Endothelial cell of umbilical vein (primary cell): ENCODE data around the gene SMTNL1. TPM values are rescaled to one million over a fixed set of nuclear protein-coding genes. Genes with fewer than 3 reads are reported as not detected.
A peak's percentile ranks its signal among the peaks of the same experiment; 100 is the strongest.

Source experiments
- BruUV-seq: library from RNA; stranded (reverse); fragments of 400-500 nt; replicated peaks from 2 replicates; lab custom pipeline; 2021; lab: Mats Ljungman, UMichigan
- CTCF ChIA-PET: fragments of 300-600, 350-600 bp; sonication (Branson Sonifier 250); formaldehyde crosslinking; loops from one replicate; lab custom pipeline; 2021; ENCODE audit warnings: antibody characterized with exemption, inconsistent platforms; lab: Charles Lee
- POLR2A ChIA-PET: fragments of 300-600, 350-600 bp; sonication (Branson Sonifier 250); formaldehyde crosslinking; loops from one replicate; lab custom pipeline; 2021; ENCODE audit warnings: antibody characterized with exemption, inconsistent platforms; lab: Charles Lee
- DNase-seq: peaks from one replicate; pipeline ENCODE4 v3.0.0-alpha.2; 2011; ENCODE audit warnings: low read depth, low spot score
- FAIRE-seq: peaks from 2 replicates; lab custom pipeline; 2011; peaks lifted over from hg19 to GRCh38; lab: Jason Lieb, UNC
- H2AFZ ChIP-seq: 2 replicates; pipeline ENCODE4 v1.6.0; 2012; ENCODE audit warnings: low read depth, low read length, control low read depth, inconsistent platforms
- H3K27ac ChIP-seq: 2 replicates; pipeline ENCODE4 v1.5.1; 2011; ENCODE audit warnings: low read depth, mild to moderate bottlenecking, control low read depth, low read length, moderate library complexity; ENCODE audit not compliant: insufficient read depth
- H3K27me3 ChIP-seq, 2 experiments: 2 replicates each; pipeline versions ENCODE4 v1.6.0 to v1.6.1; 2011; ENCODE audit warnings: low read length in 2 of 2, mixed read lengths in 1 of 2; ENCODE audit not compliant: control insufficient read depth in 2 of 2, insufficient read depth in 2 of 2
- H3K36me3 ChIP-seq, 2 experiments: 2 replicates in 1 of 2; 3 replicates in 1 of 2; pipeline ENCODE4 v1.5.1; 2011; ENCODE audit warnings: low read length in 2 of 2, mild to moderate bottlenecking in 1 of 2, moderate library complexity in 1 of 2; ENCODE audit not compliant: control insufficient read depth in 2 of 2, insufficient read depth in 2 of 2; ENCODE audit errors: extremely low read depth in 1 of 2
- H3K4me1 ChIP-seq: 3 replicates; pipeline ENCODE4 v1.5.1; 2011; ENCODE audit warnings: mild to moderate bottlenecking, low read length; ENCODE audit not compliant: control insufficient read depth, insufficient read depth; ENCODE audit errors: extremely low read depth
- H3K4me2 ChIP-seq: 2 replicates; pipeline ENCODE4 v1.6.1; 2011; ENCODE audit warnings: low read length, control low read depth, mixed read lengths; ENCODE audit not compliant: insufficient read depth
- H3K4me3 ChIP-seq, 3 experiments: fragments of 200-600 bp in 1 of 3; sonication (generic), shearing (Covaris generic) in 1 of 3; replicated peaks in 1 of 3; 2 replicates each; pipeline ENCODE4 v1.5.1; 2011 to 2016; ENCODE audit warnings: control low read depth in 3 of 3, low read length in 3 of 3, mild to moderate bottlenecking in 2 of 3, inconsistent platforms in 1 of 3, low read depth in 1 of 3, moderate library complexity in 1 of 3; ENCODE audit not compliant: insufficient read depth in 1 of 3
- H3K79me2 ChIP-seq: 2 replicates; pipeline ENCODE4 v1.6.0; 2012; ENCODE audit warnings: low read length, inconsistent platforms; ENCODE audit not compliant: control insufficient read depth, insufficient read depth
- H3K9ac ChIP-seq: replicated peaks from 2 replicates; pipeline ENCODE3; 2011; ENCODE audit warnings: low read length, control low read depth; ENCODE audit not compliant: insufficient read depth; ENCODE audit errors: extremely low read depth
- H3K9me1 ChIP-seq: replicated peaks from 3 replicates; pipeline ENCODE4 v1.6.0; 2011; ENCODE audit warnings: mild to moderate bottlenecking, low read length; ENCODE audit not compliant: control insufficient read depth, insufficient read depth; ENCODE audit errors: extremely low read depth
- H3K9me3 ChIP-seq: replicated peaks from 2 replicates; pipeline ENCODE4 v1.5.1; 2012; ENCODE audit warnings: low read length, inconsistent platforms; ENCODE audit not compliant: control insufficient read depth, insufficient read depth
- H4K20me1 ChIP-seq: replicated peaks from 2 replicates; pipeline ENCODE3; 2011; ENCODE audit warnings: mild to moderate bottlenecking, low read length; ENCODE audit not compliant: control insufficient read depth, insufficient read depth; ENCODE audit errors: extremely low read depth
- EZH2 ChIP-seq: IDR thresholded peaks from 2 replicates; pipeline ENCODE4 v1.6.1; 2012; ENCODE audit warnings: borderline replicate concordance, low read depth, mild to moderate bottlenecking, moderate library complexity, low read length, inconsistent platforms; ENCODE audit not compliant: severe bottlenecking
- FOS ChIP-seq: IDR thresholded peaks from 2 replicates; pipeline ENCODE4 v1.6.1; 2011; ENCODE audit warnings: mild to moderate bottlenecking, low read length, moderate library complexity, borderline replicate concordance; ENCODE audit not compliant: insufficient read depth
- GATA2 ChIP-seq: IDR thresholded peaks from 2 replicates; pipeline ENCODE4 v1.7.0; 2011; ENCODE audit warnings: low read depth, mild to moderate bottlenecking, moderate library complexity, mixed read lengths, low read length; ENCODE audit not compliant: insufficient read length, insufficient read depth
- JUN ChIP-seq: IDR thresholded peaks from 2 replicates; pipeline ENCODE4 v1.6.1; 2011; ENCODE audit warnings: borderline replicate concordance, low read depth; ENCODE audit not compliant: insufficient read length, insufficient read depth
- MYC ChIP-seq: IDR thresholded peaks from one replicate; pipeline ENCODE4 v1.6.1; 2011; ENCODE audit warnings: mild to moderate bottlenecking, low read depth, low read length
- POLR2A ChIP-seq: IDR thresholded peaks from 2 replicates; pipeline ENCODE4 v1.6.1; 2012; ENCODE audit warnings: low read depth, mild to moderate bottlenecking, control low read depth, low read length
- POLR2AphosphoS5 ChIP-seq: IDR thresholded peaks from 2 replicates; pipeline ENCODE4 v1.6.1; 2012; ENCODE audit warnings: low read depth, mild to moderate bottlenecking, control low read depth, low read length, moderate library complexity; ENCODE audit not compliant: insufficient read depth
- dilution Hi-C: fragments of 300-500 bp; cut with MboI; formaldehyde crosslinking; loops from one replicate; pipeline ENCODE4 v1.15.0; 2019; ENCODE audit warnings: low sequenced_read_pairs; ENCODE audit not compliant: extremely low pct_ligation_motif_present
- intact Hi-C: fragments of 100-400 bp; cut with micrococcal nuclease; formaldehyde crosslinking; loops from one replicate; pipeline ENCODE4 v1.10.0; 2022
- polyA plus RNA-seq, 4 experiments: library from polyadenylated mRNA; depleted of rRNA in 3 of 4; stranded (reverse) in 3 of 4; unstranded in 1 of 4; fragments of >200 nt; gene quantifications; 2 replicates each; pipeline versions ENCODE4 v1.2.1 to v1.2.3, GENCODE V29; 2011 to 2012; ENCODE audit warnings: missing spikeins in 1 of 4
- total RNA-seq: library from RNA; stranded (reverse); gene quantifications from 2 replicates; pipeline ENCODE4 v1.2.3, GENCODE V29; 2021
- TF ChIP-seq, protein P1 (sequence below): IDR thresholded peaks from 2 replicates; pipeline ENCODE4 v1.6.1; 2011; ENCODE audit not compliant: insufficient read depth, insufficient read length
- TF ChIP-seq, protein P2 (sequence below), 2 donors: IDR thresholded peaks; 1 replicate in 1 of 2; 2 replicates in 1 of 2; pipeline ENCODE4 v1.5.1; 2011; ENCODE audit warnings: low read length in 2 of 2, mild to moderate bottlenecking in 2 of 2, moderate library complexity in 2 of 2, control low read depth in 1 of 2, inconsistent platforms in 1 of 2, low read depth in 1 of 2; ENCODE audit not compliant: insufficient read depth in 1 of 2; ENCODE audit errors: extremely low read depth in 1 of 2

The SMTNL1 gene
- total and polyA plus RNA-seq, 2 donors (not counting 3 experiments of a cell fraction or from before 2014, with no cell fraction given): not detected

DNA sequence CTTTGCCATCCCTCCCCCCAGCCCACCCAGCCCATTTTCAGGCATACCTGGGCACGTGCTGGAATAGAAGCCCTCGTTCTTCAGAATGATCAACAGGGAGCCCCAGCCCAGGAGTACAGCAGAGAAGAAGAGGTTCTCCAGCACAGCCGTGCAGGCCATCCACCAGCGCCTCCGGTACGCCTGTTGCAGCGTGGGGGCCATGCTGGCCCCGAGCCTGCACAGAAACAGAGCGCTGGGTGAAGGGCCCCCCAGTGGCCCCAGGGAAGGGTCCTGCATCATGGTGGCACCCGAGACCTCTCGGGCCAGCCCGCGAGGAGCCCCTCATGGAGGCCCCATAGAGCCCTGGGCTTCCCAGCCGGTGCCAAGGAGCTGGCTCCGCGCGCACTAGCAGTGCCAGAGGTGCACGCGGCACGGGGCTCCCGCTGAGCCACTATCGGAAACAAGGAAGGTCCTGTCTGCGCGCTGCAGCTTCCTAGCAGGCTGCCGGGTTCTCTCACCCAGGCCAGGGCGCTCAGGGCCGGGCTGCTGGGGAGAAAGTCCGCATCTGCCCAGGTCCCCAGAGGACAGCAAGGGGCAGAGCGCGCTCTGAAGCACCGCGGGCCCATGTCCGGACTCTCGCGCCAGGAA lies 23.4 kb upstream of the SMTNL1 start:
- intact Hi-C loops: no loop called here
- BruUV-seq: no TSS peak
- H3K4me3 ChIP-seq: peak overlapping the region; percentile 64 to 79 (median 68)
- no peak for DNase-seq
- H4K20me1 ChIP-seq: no peaks in the 10 kb centered on the region
- CTCF ChIA-PET: interaction anchor here (0.6 to 9.0 kb wide), 9 partner anchors 13 to 130 kb away, joined by 3 to 166 read pairs (median 7); partner anchors contain the start of gene UBE2L6
- no peak overlapping the region for H3K9ac ChIP-seq
- no peak overlapping the region for H3K27ac ChIP-seq
- H3K4me1 ChIP-seq: peaks cover 9% of the 10 kb centered on the region
- TF ChIP-seq, protein P1, sequence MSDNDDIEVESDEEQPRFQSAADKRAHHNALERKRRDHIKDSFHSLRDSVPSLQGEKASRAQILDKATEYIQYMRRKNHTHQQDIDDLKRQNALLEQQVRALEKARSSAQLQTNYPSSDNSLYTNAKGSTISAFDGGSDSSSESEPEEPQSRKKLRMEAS: no peak
- TF ChIP-seq EZH2 (no peak), MYC (no peak), JUN (no peak), POLR2A (no peak), POLR2AphosphoS5 (no peak), GATA2 (no peak), FOS (no peak)
- TF ChIP-seq, protein P2, sequence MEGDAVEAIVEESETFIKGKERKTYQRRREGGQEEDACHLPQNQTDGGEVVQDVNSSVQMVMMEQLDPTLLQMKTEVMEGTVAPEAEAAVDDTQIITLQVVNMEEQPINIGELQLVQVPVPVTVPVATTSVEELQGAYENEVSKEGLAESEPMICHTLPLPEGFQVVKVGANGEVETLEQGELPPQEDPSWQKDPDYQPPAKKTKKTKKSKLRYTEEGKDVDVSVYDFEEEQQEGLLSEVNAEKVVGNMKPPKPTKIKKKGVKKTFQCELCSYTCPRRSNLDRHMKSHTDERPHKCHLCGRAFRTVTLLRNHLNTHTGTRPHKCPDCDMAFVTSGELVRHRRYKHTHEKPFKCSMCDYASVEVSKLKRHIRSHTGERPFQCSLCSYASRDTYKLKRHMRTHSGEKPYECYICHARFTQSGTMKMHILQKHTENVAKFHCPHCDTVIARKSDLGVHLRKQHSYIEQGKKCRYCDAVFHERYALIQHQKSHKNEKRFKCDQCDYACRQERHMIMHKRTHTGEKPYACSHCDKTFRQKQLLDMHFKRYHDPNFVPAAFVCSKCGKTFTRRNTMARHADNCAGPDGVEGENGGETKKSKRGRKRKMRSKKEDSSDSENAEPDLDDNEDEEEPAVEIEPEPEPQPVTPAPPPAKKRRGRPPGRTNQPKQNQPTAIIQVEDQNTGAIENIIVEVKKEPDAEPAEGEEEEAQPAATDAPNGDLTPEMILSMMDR (IDR thresholded peaks at IDR 0.05; ENCODE audit: extremely low read depth in 1 of 2, insufficient read depth in 1 of 2, low read depth in 1 of 2, low read length in 2 of 2): no peak
- no peaks in the 10 kb centered on the region for H3K9me3 ChIP-seq
- FAIRE-seq: no peak
- H2AFZ ChIP-seq: peak overlapping the region; percentile 94
- H3K9me1 ChIP-seq: no peaks in the 10 kb centered on the region
- no peaks in the 10 kb centered on the region for H3K27me3 ChIP-seq
- no peaks in the 10 kb centered on the region for H3K79me2 ChIP-seq
- no peaks in the 10 kb centered on the region for H3K36me3 ChIP-seq
- dilution Hi-C loops: no loop called here
- H3K4me2 ChIP-seq: peak overlapping the region; percentile 88
- POLR2A ChIA-PET: interaction anchor here (0.5 kb wide), 1 partner anchor 15 kb away, joined by 4 read pairs; no protein-coding TSS in a partner anchor
